Measurements from ENCODE around the gene CCL4. TPM values are rescaled to one million over a fixed set of nuclear protein-coding genes. Genes with fewer than 3 reads are reported as not detected.

Gene CCL4
- total RNA-seq, 4 donors from 2014 or later, result 1.1 to 1.5 TPM; not detected in 2

DNA sequence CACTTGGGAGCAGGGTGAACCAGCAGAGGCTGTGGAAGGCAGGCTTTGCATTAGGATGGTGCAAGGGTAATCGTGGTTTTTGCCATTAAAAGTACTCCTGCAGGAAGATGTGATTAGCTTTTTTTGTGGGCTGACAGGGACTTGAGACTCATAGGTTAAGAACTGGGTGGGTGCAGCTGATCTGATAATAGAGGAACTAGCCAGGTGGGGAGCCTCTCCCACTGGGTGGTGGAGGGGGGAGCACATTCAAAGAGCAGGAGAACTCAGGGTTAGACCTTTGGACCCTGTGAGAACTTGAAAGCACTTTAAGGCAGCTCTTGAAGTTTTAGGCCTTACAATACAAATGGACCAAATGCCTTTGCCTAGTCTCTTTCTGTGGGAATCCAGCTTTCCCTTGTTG, 32.4 kb downstream of the CCL4 start:
- H3K4me3 ChIP-seq, result no peak overlapping the region
- no peak for DNase-seq
- no peak for TF ChIP-seq POLR2A (IDR thresholded peaks at IDR 0.05)
- TF ChIP-seq CTCF (IDR thresholded peaks at IDR 0.05), result no peak
- no peaks in the 10 kb centered on the region for H3K27me3 ChIP-seq
- H3K4me1 ChIP-seq, result peaks cover 0 to 17% (median 0%) of the 10 kb centered on the region in 4 donors
- no peaks in the 10 kb centered on the region for H3K36me3 ChIP-seq
- H3K9me3 ChIP-seq, result no peaks in the 10 kb centered on the region
- no peak overlapping the region for H3K27ac ChIP-seq

- Histone ChIP-seq H3K36me3 (no peaks in the 10 kb centered on the region), H3K27ac (no peak overlapping the region), H3K4me3 (no peak overlapping the region), H3K4me1 (peaks cover 0 to 20% (median 0%) of the 10 kb centered on the region in 4 donors), H3K9me3 (no peaks in the 10 kb centered on the region), H3K27me3 (no peaks in the 10 kb centered on the region)
- no peak for TF ChIP-seq POLR2A (IDR thresholded peaks at IDR 0.05)
- no peak for TF ChIP-seq CTCF (IDR thresholded peaks at IDR 0.05)
- no peak for DNase-seq
These were observed 32.8 kb downstream of the CCL4 start for GRCh38 chr17:36136439-36136838.

- peaks cover 0 to 12% (median 0%) of the 10 kb centered on the region in 4 donors for H3K4me1 ChIP-seq
- H3K9me3 ChIP-seq, result no peaks in the 10 kb centered on the region
- H3K27ac ChIP-seq, result no peak overlapping the region
- TF ChIP-seq CTCF (IDR thresholded peaks at IDR 0.05) (no peak), POLR2A (IDR thresholded peaks at IDR 0.05) (no peak)
- H3K4me3 ChIP-seq, result no peak overlapping the region
- H3K27me3 ChIP-seq, result no peaks in the 10 kb centered on the region
- no peaks in the 10 kb centered on the region for H3K36me3 ChIP-seq
- DNase-seq, result no peak
These were observed 38.6 kb downstream of the CCL4 start for GRCh38 chr17:36142235-36142634.

DNA sequence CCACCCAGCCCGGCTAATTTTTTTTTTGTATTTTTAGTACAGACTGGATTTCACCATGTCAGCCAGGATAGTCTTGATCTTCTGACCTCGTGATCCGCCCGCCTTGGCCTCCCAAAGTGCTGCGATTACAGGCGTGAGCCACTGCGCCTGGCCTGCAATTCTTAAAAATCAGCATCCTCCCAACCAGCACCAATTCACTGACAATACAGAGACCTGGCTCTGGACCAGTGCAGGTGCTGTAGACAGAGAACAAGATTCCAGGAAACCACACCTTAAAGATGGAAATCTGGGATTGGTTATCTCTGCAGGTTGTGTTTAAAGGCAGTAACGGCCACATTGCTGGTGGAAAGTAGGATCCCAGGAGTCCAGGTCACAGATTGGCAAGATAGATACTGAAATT, 39.2 kb downstream of the CCL4 start:
- no peak overlapping the region for H3K4me3 ChIP-seq
- H3K36me3 ChIP-seq, result no peaks in the 10 kb centered on the region
- no peak for TF ChIP-seq POLR2A (IDR thresholded peaks at IDR 0.05)
- TF ChIP-seq CTCF (IDR thresholded peaks at IDR 0.05), result no peak
- no peak overlapping the region for H3K27ac ChIP-seq
- no peak for DNase-seq
- peaks cover 0 to 12% (median 0%) of the 10 kb centered on the region in 4 donors for H3K4me1 ChIP-seq
- H3K27me3 ChIP-seq, result no peaks in the 10 kb centered on the region
- H3K9me3 ChIP-seq, result no peaks in the 10 kb centered on the region

DNA sequence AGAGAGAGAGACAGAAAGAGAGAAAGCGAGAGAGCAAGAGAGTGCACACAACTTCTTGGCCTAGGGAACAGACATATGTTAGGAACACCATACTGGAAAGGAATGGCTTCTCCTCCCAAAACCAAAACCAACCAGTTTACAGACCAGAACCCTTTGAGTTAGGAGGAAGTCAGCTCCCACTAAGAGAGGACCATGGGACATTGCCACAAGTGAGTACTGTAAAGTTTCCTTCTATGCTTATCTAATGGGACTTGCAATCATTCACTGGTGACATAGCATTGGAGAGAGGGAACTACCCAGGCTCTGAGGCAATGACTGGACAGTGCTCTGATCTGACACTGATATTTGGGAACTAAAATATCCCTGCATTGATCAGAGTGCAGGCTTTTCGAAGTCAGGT, 40.4 kb downstream of the CCL4 start:
- Histone ChIP-seq H3K4me1 (peaks cover 0 to 12% (median 2%) of the 10 kb centered on the region in 4 donors), H3K9me3 (no peaks in the 10 kb centered on the region), H3K27me3 (no peaks in the 10 kb centered on the region), H3K36me3 (no peaks in the 10 kb centered on the region), H3K27ac (no peak overlapping the region), H3K4me3 (no peak overlapping the region)
- DNase-seq, result no peak
- TF ChIP-seq POLR2A (IDR thresholded peaks at IDR 0.05) (no peak), CTCF (IDR thresholded peaks at IDR 0.05) (no peak)
